GM23338 (cell line): Measurements from ENCODE around the gene CD300E. TPM values are rescaled to one million over a fixed set of nuclear protein-coding genes. Genes with fewer than 3 reads are reported as not detected.

Source experiments
- ATAC-seq: fragments of 200-7000 bp; cut with Tn5 transposase; 3 replicates; pipeline ENCODE4 v1.9.1; 2020
- DNase-seq: peaks from one replicate; pipeline ENCODE4 v3.0.0-alpha.2; 2015; ENCODE audit warnings: low spot score
- H2AFZ ChIP-seq: fragments of 200-600 bp; sonication (generic); 2 replicates; pipeline ENCODE4 v1.8.0; 2016; ENCODE audit warnings: antibody characterized with exemption, mild to moderate bottlenecking, moderate library complexity
- H3F3A ChIP-seq: fragments of 200-600 bp; sonication (generic); replicated peaks from 2 replicates; pipeline ENCODE4 v1.8.0; 2017; ENCODE audit warnings: antibody characterized with exemption, mixed run types, low read depth
- H3K27ac ChIP-seq: fragments of 200-600 bp; sonication (generic); 2 replicates; pipeline ENCODE4 v1.6.1; 2016; ENCODE audit warnings: low read depth
- H3K27me3 ChIP-seq: fragments of 200-600 bp; sonication (generic); 2 replicates; pipeline ENCODE4 v1.8.0; 2016; ENCODE audit warnings: mild to moderate bottlenecking, mixed run types, moderate library complexity; ENCODE audit not compliant: insufficient read depth
- H3K36me3 ChIP-seq: fragments of 200-600 bp; sonication (generic); 2 replicates; pipeline ENCODE4 v1.8.0; 2016; ENCODE audit warnings: mild to moderate bottlenecking; ENCODE audit not compliant: insufficient read depth
- H3K4me1 ChIP-seq: fragments of 200-600 bp; sonication (generic); 2 replicates; pipeline ENCODE4 v1.8.0; 2016; ENCODE audit warnings: mild to moderate bottlenecking, moderate library complexity; ENCODE audit not compliant: insufficient read depth
- H3K4me2 ChIP-seq: fragments of 200-600 bp; sonication (generic); 2 replicates; pipeline ENCODE4 v1.7.1; 2017; ENCODE audit warnings: mixed run types
- H3K4me3 ChIP-seq: fragments of 200-600 bp; sonication (generic); 2 replicates; pipeline ENCODE4 v1.6.1; 2016; ENCODE audit warnings: mixed run types
- H3K79me2 ChIP-seq: fragments of 200-600 bp; sonication (generic); replicated peaks from 2 replicates; pipeline ENCODE4 v1.8.0; 2017; ENCODE audit warnings: mild to moderate bottlenecking; ENCODE audit not compliant: insufficient read depth
- H3K9me2 ChIP-seq: fragments of 200-600 bp; sonication (generic); 2 replicates; pipeline ENCODE4 v1.8.0; 2017; ENCODE audit not compliant: insufficient read depth
- H4K20me1 ChIP-seq: fragments of 200-600 bp; sonication (generic); replicated peaks from 2 replicates; pipeline ENCODE4 v1.8.0; 2017; ENCODE audit warnings: mild to moderate bottlenecking; ENCODE audit not compliant: insufficient read depth
- H3K27ac Mint-ChIP-seq: 2 replicates; pipeline ENCODE4 v1.8.0; 2020; ENCODE audit warnings: inconsistent platforms, mild to moderate bottlenecking, moderate library complexity, mixed read lengths
- H3K27me3 Mint-ChIP-seq: 3 replicates; pipeline ENCODE4 v1.8.0; 2022; ENCODE audit warnings: low read depth, mild to moderate bottlenecking, moderate library complexity, mixed read lengths, inconsistent platforms; ENCODE audit not compliant: insufficient read depth, poor library complexity
- H3K36me3 Mint-ChIP-seq: 3 replicates; pipeline ENCODE4 v1.8.0; 2021; ENCODE audit warnings: low read depth, mild to moderate bottlenecking, inconsistent platforms, moderate library complexity, mixed read lengths
- H3K4me1 Mint-ChIP-seq: 3 replicates; pipeline ENCODE4 v1.8.0; 2020; ENCODE audit warnings: mild to moderate bottlenecking, inconsistent platforms, mixed read lengths
- H3K4me3 Mint-ChIP-seq: 3 replicates; pipeline ENCODE4 v1.8.0; 2021; ENCODE audit warnings: moderate library complexity, mild to moderate bottlenecking, inconsistent platforms, mixed read lengths
- H3K9me3 Mint-ChIP-seq: 3 replicates; pipeline ENCODE4 v1.8.0; 2020; ENCODE audit warnings: moderate library complexity, mild to moderate bottlenecking, inconsistent platforms, mixed read lengths
- CREB1 ChIP-seq: fragments of 250-450 bp; sonication (Bioruptor Pico); IDR thresholded peaks from 2 replicates; pipeline ENCODE4 v1.5.0; 2020; ENCODE audit warnings: low read depth, mild to moderate bottlenecking, moderate library complexity
- EZH2 ChIP-seq: fragments of 200-600 bp; sonication (generic); IDR thresholded peaks from one replicate; pipeline ENCODE4 v1.8.0; 2017; ENCODE audit warnings: antibody characterized with exemption, mild to moderate bottlenecking, low read depth; ENCODE audit not compliant: unreplicated experiment
- EZH2phosphoT487 ChIP-seq: fragments of 200-600 bp; sonication (generic); IDR thresholded peaks from one replicate; pipeline ENCODE4 v1.8.1; 2018; ENCODE audit warnings: antibody characterized with exemption; ENCODE audit not compliant: unreplicated experiment
- NANOG ChIP-seq: IDR thresholded peaks from 2 replicates; pipeline ENCODE4 v1.6.1; 2016; ENCODE audit warnings: antibody characterized with exemption, borderline replicate concordance
- POLR2AphosphoS5 ChIP-seq: IDR thresholded peaks from 2 replicates; pipeline ENCODE4 v1.6.1; 2016; ENCODE audit warnings: antibody characterized with exemption, low read depth
- STAT1 ChIP-seq: IDR thresholded peaks from one replicate; pipeline ENCODE4 v1.6.1; 2016; ENCODE audit warnings: antibody characterized with exemption; ENCODE audit not compliant: unreplicated experiment
- ZNF114 ChIP-seq: fragments of 250-450 bp; sonication (Bioruptor Pico); IDR thresholded peaks from 2 replicates; pipeline ENCODE4 v1.5.0; 2020; ENCODE audit warnings: mild to moderate bottlenecking, moderate library complexity
- ZNF331 ChIP-seq: fragments of 250-450 bp; sonication (Bioruptor Pico); IDR thresholded peaks from 2 replicates; pipeline ENCODE4 v1.5.0; 2020; ENCODE audit warnings: low read depth, mild to moderate bottlenecking, moderate library complexity
- polyA plus RNA-seq: library from polyadenylated mRNA; unstranded; fragments of >200 nt; fragmentation: Nextera tagmentation; extraction: Ambion mirVana; gene quantifications from 2 replicates; pipeline ENCODE4 v1.2.1, GENCODE V29; 2016
- total RNA-seq: library from RNA; depleted of rRNA; stranded (reverse); fragments of >200 nt; shearing (Covaris generic); gene quantifications from 2 replicates; pipeline ENCODE4 v1.2.3, GENCODE V29; 2014
- TF ChIP-seq, protein P1 (sequence below): IDR thresholded peaks from one replicate; pipeline ENCODE4 v1.6.1; 2018; ENCODE audit warnings: antibody characterized with exemption; ENCODE audit not compliant: unreplicated experiment
- TF ChIP-seq, protein P2 (sequence below), 2 experiments: fragments of 200-600 bp in 1 of 2; sonication (generic) in 1 of 2; conservative IDR thresholded peaks; 2 replicates each; pipeline versions ENCODE4 v1.5.1 to v1.6.1; 2016 to 2017; ENCODE audit warnings: antibody characterized with exemption in 2 of 2, low read depth in 2 of 2, mild to moderate bottlenecking in 2 of 2, moderate library complexity in 1 of 2
- TF ChIP-seq, protein P3 (sequence below): IDR thresholded peaks from 2 replicates; pipeline ENCODE4 v1.6.1; 2016; ENCODE audit warnings: antibody characterized with exemption
- TF ChIP-seq, protein P4 (sequence below): fragments of 250-450 bp; sonication (Bioruptor Pico); IDR thresholded peaks from 2 replicates; pipeline ENCODE4 v1.5.0; 2020; ENCODE audit warnings: mild to moderate bottlenecking, moderate library complexity

Gene CD300E
- total and polyA plus RNA-seq, 2 experiments from 2014 or later = not detected

DNA sequence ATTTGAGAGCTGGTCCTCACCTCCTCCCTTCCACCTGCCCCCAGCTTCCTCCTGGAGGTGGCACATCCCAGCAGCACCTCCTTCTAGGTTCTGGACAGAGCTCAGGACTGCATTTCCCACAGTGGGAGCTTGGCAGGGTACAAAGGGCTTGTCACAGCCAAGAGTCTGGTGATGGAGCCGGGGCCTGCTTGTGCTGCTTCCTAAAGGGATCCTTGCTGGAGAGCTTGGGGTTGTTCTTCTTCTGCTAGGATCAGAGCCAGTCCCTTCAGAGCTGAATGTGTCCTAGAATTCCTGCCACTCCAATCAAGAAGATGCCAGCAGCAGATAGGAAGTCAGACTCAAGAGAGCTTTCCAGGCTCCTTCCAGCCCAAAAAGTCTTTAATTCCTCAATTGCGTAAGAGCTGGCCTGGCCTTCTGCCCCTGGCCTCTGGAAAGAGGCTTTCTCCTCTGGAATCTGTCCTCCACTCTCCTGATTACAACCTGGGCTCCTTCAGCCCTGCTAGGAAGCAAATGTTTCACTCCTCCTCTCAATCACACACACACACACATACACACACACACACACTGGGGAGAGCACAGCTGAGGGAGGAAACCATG is 4.4 kb downstream of the CD300E start (continued):
- no peak for TF ChIP-seq CREB1 (CRISPR knock-in tag)
- no peak for TF ChIP-seq POLR2AphosphoS5
- TF ChIP-seq, protein P1, sequence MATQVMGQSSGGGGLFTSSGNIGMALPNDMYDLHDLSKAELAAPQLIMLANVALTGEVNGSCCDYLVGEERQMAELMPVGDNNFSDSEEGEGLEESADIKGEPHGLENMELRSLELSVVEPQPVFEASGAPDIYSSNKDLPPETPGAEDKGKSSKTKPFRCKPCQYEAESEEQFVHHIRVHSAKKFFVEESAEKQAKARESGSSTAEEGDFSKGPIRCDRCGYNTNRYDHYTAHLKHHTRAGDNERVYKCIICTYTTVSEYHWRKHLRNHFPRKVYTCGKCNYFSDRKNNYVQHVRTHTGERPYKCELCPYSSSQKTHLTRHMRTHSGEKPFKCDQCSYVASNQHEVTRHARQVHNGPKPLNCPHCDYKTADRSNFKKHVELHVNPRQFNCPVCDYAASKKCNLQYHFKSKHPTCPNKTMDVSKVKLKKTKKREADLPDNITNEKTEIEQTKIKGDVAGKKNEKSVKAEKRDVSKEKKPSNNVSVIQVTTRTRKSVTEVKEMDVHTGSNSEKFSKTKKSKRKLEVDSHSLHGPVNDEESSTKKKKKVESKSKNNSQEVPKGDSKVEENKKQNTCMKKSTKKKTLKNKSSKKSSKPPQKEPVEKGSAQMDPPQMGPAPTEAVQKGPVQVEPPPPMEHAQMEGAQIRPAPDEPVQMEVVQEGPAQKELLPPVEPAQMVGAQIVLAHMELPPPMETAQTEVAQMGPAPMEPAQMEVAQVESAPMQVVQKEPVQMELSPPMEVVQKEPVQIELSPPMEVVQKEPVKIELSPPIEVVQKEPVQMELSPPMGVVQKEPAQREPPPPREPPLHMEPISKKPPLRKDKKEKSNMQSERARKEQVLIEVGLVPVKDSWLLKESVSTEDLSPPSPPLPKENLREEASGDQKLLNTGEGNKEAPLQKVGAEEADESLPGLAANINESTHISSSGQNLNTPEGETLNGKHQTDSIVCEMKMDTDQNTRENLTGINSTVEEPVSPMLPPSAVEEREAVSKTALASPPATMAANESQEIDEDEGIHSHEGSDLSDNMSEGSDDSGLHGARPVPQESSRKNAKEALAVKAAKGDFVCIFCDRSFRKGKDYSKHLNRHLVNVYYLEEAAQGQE = no peak
- no peak for TF ChIP-seq EZH2phosphoT487
- no peak for TF ChIP-seq NANOG
- TF ChIP-seq ZNF331 = no peak
- no peak for TF ChIP-seq ZNF114 (CRISPR knock-in tag)

DNA sequence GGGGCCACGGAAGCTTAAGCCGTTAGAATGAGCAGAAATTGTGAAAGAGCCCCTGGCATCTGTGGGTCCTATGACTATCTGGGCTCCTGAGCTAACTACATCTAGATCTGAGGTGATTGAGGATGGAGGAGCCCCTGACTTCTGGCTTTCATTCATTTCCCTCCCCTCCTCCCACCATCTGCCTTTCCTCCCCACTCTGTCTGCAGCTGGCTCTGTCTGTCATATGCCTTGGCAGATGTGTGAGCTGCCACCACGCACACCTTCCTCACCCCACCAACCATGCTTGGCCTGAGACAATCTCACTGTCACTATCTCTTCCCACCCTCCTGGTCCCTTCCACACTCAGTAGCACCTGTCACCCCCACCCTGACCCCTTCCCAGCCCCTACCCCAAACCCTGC is 5.1 kb downstream of the CD300E start:
- no peaks in the 10 kb centered on the region for H3K36me3 ChIP-seq
- H4K20me1 ChIP-seq = no peaks in the 10 kb centered on the region
- H3K4me1 ChIP-seq = no peaks in the 10 kb centered on the region
- H3K4me1 Mint-ChIP-seq = no peaks in the 10 kb centered on the region
- H3K27me3 Mint-ChIP-seq = peaks cover 7% of the 10 kb centered on the region
- H3K4me3 ChIP-seq = no peak overlapping the region
- H3K4me3 Mint-ChIP-seq = no peak overlapping the region
- H3K4me2 ChIP-seq = no peak overlapping the region
- no peak overlapping the region for H3K27ac Mint-ChIP-seq
- no peak overlapping the region for H3K27ac ChIP-seq
- H3F3A ChIP-seq = no peaks in the 10 kb centered on the region
- no peak overlapping the region for H2AFZ ChIP-seq
- TF ChIP-seq, protein P2, sequence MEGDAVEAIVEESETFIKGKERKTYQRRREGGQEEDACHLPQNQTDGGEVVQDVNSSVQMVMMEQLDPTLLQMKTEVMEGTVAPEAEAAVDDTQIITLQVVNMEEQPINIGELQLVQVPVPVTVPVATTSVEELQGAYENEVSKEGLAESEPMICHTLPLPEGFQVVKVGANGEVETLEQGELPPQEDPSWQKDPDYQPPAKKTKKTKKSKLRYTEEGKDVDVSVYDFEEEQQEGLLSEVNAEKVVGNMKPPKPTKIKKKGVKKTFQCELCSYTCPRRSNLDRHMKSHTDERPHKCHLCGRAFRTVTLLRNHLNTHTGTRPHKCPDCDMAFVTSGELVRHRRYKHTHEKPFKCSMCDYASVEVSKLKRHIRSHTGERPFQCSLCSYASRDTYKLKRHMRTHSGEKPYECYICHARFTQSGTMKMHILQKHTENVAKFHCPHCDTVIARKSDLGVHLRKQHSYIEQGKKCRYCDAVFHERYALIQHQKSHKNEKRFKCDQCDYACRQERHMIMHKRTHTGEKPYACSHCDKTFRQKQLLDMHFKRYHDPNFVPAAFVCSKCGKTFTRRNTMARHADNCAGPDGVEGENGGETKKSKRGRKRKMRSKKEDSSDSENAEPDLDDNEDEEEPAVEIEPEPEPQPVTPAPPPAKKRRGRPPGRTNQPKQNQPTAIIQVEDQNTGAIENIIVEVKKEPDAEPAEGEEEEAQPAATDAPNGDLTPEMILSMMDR (conservative IDR thresholded peaks at IDR 0.05; ENCODE audit: low read depth in 2 of 2) = no peak
- TF ChIP-seq CREB1 (CRISPR knock-in tag) (no peak), EZH2 (no peak), STAT1 (no peak)
- TF ChIP-seq, protein P3, sequence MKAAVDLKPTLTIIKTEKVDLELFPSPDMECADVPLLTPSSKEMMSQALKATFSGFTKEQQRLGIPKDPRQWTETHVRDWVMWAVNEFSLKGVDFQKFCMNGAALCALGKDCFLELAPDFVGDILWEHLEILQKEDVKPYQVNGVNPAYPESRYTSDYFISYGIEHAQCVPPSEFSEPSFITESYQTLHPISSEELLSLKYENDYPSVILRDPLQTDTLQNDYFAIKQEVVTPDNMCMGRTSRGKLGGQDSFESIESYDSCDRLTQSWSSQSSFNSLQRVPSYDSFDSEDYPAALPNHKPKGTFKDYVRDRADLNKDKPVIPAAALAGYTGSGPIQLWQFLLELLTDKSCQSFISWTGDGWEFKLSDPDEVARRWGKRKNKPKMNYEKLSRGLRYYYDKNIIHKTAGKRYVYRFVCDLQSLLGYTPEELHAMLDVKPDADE = no peak
- TF ChIP-seq, protein P4, sequence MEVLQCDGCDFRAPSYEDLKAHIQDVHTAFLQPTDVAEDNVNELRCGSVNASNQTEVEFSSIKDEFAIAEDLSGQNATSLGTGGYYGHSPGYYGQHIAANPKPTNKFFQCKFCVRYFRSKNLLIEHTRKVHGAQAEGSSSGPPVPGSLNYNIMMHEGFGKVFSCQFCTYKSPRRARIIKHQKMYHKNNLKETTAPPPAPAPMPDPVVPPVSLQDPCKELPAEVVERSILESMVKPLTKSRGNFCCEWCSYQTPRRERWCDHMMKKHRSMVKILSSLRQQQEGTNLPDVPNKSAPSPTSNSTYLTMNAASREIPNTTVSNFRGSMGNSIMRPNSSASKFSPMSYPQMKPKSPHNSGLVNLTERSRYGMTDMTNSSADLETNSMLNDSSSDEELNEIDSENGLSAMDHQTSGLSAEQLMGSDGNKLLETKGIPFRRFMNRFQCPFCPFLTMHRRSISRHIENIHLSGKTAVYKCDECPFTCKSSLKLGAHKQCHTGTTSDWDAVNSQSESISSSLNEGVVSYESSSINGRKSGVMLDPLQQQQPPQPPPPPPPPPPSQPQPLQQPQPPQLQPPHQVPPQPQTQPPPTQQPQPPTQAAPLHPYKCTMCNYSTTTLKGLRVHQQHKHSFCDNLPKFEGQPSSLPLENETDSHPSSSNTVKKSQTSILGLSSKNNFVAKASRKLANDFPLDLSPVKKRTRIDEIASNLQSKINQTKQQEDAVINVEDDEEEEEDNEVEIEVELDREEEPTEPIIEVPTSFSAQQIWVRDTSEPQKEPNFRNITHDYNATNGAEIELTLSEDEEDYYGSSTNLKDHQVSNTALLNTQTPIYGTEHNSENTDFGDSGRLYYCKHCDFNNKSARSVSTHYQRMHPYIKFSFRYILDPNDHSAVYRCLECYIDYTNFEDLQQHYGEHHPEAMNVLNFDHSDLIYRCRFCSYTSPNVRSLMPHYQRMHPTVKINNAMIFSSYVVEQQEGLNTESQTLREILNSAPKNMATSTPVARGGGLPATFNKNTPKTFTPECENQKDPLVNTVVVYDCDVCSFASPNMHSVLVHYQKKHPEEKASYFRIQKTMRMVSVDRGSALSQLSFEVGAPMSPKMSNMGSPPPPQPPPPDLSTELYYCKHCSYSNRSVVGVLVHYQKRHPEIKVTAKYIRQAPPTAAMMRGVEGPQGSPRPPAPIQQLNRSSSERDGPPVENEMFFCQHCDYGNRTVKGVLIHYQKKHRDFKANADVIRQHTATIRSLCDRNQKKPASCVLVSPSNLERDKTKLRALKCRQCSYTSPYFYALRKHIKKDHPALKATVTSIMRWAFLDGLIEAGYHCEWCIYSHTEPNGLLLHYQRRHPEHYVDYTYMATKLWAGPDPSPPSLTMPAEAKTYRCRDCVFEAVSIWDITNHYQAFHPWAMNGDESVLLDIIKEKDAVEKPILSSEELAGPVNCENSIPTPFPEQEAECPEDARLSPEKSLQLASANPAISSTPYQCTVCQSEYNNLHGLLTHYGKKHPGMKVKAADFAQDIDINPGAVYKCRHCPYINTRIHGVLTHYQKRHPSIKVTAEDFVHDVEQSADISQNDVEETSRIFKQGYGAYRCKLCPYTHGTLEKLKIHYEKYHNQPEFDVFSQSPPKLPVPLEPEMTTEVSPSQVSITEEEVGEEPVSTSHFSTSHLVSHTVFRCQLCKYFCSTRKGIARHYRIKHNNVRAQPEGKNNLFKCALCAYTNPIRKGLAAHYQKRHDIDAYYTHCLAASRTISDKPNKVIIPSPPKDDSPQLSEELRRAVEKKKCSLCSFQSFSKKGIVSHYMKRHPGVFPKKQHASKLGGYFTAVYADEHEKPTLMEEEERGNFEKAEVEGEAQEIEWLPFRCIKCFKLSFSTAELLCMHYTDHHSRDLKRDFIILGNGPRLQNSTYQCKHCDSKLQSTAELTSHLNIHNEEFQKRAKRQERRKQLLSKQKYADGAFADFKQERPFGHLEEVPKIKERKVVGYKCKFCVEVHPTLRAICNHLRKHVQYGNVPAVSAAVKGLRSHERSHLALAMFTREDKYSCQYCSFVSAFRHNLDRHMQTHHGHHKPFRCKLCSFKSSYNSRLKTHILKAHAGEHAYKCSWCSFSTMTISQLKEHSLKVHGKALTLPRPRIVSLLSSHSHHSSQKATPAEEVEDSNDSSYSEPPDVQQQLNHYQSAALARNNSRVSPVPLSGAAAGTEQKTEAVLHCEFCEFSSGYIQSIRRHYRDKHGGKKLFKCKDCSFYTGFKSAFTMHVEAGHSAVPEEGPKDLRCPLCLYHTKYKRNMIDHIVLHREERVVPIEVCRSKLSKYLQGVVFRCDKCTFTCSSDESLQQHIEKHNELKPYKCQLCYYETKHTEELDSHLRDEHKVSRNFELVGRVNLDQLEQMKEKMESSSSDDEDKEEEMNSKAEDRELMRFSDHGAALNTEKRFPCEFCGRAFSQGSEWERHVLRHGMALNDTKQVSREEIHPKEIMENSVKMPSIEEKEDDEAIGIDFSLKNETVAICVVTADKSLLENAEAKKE = no peak
- no peak for DNase-seq
- no peaks in the 10 kb centered on the region for H3K27me3 ChIP-seq
- no peaks in the 10 kb centered on the region for H3K9me2 ChIP-seq
- H3K9me3 Mint-ChIP-seq = peaks cover 2% of the 10 kb centered on the region; the same call in 2 of the 3 replicates
- H3K79me2 ChIP-seq = no peaks in the 10 kb centered on the region
- no peaks in the 10 kb centered on the region for H3K36me3 Mint-ChIP-seq
- no peak for ATAC-seq
